Muscle of arm (tissue), 12 donors: ENCODE results near the gene FABP6. TPM values are rescaled to one million over a fixed set of nuclear protein-coding genes. Genes with fewer than 3 reads are reported as not detected.

Experiments
- DNase-seq: peaks from one replicate; pipeline ENCODE4 v3.0.0-alpha.2; 2013
- polyA plus RNA-seq, 12 donors: library from polyadenylated mRNA; unstranded; fragments of 120-200 nt; gene quantifications; one replicate each; pipeline ENCODE4 v1.2.1, GENCODE V29; 2013; ENCODE audit not compliant: insufficient read length in 12 of 12

Gene FABP6
- polyA plus RNA-seq, 12 donors, result 0.18 to 0.30 TPM; not detected in 10

DNA sequence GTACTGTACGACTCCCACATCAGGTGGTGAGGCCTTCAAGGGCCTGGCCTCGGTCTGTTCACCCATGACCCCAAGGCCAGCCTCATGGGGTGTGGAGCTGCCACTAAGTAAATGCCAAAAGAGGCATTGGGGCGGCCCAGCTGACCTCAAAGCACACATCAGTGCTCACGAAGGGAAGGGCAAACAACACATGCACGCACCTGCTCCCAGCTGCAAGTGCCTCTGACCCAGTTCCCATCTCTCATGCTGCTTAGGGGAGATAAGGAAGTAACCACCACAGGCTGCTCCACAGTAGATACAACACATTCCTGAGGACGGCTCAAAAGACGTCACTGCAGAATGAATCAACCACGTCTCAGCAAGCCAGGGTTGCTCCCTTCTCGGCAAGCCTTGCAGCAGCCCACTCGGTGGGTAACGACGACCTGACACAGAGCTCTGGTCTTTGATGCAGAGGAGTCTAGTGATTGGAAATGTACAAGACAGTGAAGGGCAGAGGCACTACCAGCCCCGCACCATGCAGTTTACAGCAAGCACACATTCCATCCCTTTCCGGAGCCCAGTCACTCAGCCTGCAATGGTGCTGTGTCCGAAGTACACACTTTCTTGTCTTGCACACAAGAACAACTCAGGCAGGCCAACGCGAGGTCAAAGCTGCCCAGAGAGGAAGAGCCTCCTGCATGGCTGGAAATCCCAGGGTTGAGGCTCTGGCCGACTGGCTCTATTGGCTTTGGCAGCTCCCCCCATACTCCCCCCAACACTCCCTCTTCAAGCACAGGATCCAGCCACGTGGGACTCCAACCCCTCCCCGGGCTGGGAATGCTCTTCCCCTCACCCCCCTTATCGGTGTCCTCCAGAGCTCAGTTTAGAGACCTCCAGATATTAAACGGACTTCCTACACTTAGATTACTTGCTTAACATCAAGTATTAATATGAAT lies 31.8 kb downstream of the FABP6 start:
- DNase-seq, result no peak

DNA sequence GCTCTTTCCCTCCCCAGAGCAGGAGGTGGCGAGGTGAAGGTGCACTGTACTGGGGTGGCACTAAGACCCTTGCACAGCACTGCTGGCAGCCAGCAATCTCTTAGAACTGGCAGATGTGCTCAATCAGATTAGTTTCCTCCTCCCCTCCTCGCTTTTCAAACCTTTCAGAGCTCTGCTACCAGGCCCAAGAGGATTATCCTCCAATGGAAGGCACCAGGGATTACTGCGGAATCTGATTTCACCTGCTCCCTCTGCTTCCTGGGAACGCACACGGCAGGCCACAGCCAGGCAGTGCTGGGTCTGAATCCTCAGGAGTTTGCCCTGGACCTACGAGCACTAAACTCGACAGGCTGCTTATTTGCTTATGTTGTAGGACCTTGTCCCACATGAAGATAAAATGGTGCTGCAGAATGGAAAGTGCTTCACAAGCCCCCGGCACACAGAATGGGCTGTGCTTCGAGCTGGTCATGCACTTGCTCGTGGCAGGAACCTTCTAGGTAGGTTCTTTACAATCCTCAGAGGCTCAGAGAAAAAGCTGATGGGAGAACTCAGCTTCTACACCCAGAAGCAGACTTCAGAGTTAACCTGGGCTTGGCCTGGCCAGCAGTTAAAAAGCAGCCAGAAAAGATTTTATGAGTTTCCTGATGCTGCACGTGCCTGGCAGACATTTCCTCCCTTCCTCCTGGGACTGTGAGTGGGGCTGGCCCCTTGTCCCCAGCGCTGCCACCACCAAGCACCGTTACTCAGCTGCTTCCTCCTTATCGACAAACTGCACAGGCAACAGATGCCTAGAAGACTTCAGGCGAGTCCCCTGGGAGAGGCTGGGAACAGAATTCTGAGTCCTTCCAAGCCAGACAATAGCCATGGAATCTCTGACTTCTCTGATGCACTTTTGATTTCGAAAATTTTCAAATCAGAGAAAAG lies 33.1 kb downstream of the FABP6 start:
- DNase-seq, result no peak

DNA sequence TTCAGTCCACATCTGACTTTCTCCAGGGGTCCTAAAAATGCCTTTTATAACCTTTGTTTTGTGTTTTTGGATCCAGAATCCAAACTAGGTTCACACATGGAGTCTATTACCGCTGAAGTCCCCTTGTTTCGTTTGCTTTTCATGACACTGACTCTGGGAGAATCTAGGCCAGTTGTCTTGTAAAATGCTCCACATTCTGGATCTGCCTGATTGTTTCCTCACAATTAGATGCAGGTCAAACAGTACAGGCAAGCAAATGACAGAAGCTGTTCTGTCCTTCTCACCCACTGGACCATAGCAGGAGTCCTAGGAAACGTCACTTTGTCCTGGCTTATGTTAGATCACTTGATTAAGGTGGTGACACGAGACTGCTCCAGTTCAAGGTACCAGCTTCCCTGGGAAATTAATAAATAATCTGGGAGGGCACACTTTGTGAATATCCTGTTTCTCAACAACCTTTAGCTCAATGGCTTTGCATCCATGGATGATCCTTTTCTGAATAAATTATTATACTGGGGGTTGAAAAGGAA lies 34.1 kb downstream of the FABP6 start:
- DNase-seq, result no peak

DNA sequence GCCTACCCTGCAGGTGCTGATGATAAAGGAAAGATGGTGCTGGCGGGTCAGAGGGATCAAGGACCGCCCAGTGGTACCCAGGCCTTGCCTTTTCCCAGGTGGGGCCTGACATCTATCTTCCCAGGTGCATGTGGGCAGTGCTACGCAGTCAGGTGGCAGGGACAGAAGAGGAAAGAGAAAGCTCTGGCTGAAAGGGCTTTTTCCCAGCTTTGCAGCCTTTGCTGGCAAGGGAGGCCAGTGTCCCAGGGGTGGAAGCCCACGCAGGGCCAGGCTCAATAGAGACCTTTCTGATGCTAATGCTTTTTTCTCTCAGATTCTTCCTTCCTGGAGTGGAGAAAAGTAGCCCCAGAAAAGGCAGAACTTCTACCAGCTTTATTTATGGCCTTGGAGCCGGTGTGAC lies 36.7 kb downstream of the FABP6 start:
- DNase-seq, result no peak

DNA sequence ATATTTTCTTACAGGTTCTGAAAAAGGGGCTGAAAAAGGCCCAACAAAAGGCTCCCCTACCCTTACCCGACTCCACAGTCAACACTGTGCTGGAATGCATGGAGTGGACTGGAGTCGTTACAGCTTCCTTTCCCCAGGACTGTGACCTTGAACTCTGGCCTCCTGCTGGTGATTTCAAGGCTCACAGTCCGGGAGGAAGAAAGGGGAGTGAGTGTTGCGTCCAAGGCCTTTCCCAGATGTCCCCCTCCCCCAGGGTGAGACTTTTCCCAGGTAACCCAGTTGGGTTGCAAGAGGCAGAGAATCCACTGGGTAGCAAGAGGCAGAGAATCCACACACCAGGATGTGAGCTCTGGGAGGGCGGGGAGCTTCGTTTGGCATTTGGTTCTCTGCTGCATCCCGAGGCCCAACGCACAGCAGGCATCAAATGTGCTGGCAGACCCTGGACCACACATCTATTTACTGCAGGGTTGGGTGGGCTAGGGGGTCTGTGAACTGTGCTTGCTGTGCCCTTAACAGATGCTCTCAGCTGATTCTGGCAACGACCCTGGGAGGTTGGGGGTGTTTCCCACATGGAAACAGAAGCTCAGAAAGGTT lies 37.5 kb downstream of the FABP6 start:
- no peak for DNase-seq

DNA sequence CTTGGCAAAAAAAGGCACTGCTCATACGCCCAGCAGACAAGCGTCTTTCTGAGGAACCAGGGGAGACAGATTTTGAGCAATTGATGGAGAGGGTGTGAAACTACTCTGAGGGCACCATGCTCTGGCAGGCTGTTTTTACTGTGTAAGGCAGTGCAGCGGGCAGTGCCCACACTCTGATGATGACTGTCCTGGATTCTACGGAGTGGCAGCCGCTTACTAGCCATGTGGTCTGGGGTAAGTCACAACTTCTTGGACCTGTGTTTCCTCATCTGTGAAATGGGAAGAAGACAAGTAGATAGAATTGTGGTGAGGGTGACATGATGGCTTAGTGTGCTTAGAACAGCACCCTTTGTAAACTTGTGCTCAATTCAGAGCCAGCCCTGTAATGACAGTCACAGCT lies 38.8 kb downstream of the FABP6 start:
- DNase-seq, result no peak

DNA sequence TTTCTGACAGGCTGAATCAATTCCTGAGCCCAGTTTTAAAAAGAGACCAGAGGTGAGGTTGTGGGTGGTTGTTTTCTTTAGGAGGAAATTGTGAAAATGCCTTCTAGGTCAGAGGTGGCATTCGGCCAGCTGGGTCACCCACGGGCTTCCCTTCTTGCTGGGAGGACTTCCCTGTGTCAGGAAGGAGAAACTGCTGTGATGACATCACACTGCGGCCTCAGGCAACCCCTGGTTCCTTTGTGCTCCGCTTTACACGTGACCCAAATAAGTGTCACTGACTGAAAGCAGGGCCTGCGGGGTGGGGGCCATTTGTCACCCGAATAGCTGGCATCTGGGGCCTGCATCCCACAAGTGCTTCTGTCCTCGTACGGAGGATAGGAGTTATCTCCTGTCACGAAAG lies 39.7 kb downstream of the FABP6 start:
- peak; percentile 27 for DNase-seq

DNA sequence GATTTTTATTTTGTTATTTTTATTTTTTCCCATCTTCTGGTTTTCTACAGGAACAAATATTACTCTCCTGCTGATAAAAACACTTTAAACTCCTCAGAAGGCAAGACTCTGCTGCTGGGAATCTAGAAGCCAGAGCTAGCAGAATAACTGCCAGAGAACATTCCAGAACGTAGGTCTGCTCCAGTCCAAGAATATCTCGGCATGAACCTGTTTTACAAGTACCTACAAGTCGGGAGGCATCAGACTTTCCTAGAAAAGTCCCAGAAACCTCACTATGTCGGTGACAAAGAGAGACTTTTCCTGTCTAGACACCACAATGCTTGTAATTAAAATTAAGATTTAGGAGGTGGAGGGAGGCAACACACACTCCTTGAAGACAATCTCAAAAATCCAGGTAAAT lies 41.4 kb downstream of the FABP6 start:
- DNase-seq, result no peak

DNA sequence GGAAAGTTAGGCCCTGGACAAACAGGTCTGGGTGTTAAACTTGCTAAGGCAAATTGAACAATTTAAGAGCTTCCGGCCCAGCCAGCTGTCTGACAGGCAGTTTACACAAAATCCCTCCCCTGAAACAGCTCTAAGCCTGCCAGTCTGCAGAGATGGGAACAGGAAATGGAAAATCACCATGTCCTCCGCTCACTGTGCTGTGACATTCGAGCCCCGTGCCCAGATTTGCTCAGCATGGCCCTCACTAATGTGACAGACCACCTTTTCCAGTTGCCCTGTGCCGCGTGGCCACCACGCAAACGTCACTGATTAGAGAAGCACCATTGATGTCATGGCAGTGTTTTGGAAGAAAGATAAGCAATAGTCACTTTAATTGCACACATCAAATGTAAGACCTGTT lies 42.1 kb downstream of the FABP6 start:
- DNase-seq, result no peak

DNA sequence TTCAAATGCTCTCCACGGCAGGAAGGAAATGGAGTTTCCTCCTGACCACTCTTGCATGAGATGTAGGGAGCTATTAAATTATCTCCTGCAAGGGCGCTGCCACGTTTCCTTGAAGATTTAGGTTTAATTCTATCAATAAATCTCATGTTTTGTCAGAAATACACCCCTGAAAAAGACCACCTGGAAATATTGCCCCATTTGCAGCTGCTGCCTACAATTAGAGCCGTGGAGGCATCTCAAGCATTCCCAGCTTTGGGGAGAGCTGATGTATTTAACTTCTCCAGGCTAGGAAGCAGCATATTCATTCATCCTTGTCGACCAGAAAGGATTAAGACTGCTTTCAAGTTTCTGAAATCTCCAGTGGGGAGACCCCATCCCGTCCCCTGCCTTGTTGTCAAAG lies 42.5 kb downstream of the FABP6 start:
- DNase-seq, result no peak

DNA sequence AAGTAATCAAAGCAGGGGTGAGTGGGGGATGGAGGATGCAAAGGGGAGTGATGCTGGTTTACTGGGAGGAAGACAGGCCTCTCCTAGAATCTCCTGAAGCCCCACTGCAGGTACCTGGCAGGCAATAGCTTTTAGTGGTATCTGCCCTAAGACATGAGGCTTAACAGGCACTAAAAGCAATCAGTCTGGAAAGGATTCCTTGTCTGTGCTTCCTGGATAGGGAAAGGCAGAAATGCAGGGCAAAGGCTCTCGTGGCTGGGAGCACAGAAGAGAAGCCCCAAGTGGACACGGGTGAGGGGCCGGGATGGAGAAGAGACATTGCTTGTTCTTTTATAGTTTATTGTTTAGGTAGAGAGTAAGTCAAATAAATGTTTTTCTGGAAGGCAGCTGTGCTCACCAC lies 43.0 kb downstream of the FABP6 start:
- DNase-seq, result no peak

DNA sequence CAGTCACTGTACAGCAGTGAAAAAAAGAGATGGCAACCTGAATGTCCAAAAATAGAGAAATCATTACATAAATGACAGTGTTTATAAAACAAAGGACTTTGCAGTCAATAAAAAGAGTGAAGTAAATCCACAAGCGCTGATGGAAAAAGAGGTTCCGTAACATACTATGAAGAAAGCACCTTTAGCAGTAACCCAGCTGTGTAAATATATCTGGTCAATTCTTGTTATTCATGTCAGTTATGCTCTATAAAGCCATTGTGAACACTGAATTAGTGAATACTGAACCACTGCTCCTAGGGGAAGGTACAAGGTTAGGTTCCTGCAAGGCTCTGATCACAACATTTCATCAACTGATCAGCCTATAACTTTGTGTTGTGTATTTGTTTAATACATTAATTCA lies 43.6 kb downstream of the FABP6 start:
- no peak for DNase-seq

DNA sequence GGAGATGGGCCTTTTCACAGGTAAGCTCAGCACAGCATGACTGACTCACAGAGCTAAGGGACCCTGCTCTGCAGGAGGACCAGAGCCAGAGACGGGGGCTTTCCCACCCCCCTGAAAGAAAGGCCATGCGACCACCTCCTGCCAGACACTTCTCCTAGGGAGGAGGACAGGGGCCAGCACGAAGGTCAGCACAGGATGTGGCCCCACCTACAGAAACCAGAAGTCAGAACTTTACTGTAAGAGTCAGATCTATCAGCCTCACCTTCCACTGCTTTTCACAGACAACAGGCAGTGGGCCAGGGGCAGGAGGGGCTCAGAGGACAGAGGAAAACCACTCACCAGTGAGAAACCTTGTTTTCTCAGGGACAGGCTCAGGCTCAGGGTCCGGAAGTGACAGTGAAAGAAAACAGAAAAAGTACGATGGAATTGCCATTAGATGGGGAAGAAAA lies 45.2 kb downstream of the FABP6 start:
- DNase-seq, result no peak

DNA sequence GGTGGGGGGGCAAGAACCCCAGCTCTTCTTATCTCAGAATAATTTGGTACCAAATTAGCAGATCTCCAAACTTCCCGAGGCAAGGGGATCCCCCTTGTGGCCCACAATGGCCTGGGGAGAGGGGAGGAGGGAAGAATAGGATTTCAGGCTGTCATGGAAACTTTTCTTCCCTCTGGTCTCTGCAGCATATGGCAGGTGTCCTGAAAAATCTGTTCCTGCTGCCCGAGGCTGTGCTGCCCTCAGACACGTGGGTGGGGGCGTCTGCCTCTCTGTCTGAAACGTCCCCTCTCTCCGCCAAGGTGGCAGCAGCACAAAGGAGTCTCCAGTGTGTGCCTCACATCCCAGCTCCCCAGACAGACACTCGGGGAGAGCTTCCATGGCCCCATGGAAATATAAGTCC lies 49.0 kb downstream of the FABP6 start:
- no peak for DNase-seq

DNA sequence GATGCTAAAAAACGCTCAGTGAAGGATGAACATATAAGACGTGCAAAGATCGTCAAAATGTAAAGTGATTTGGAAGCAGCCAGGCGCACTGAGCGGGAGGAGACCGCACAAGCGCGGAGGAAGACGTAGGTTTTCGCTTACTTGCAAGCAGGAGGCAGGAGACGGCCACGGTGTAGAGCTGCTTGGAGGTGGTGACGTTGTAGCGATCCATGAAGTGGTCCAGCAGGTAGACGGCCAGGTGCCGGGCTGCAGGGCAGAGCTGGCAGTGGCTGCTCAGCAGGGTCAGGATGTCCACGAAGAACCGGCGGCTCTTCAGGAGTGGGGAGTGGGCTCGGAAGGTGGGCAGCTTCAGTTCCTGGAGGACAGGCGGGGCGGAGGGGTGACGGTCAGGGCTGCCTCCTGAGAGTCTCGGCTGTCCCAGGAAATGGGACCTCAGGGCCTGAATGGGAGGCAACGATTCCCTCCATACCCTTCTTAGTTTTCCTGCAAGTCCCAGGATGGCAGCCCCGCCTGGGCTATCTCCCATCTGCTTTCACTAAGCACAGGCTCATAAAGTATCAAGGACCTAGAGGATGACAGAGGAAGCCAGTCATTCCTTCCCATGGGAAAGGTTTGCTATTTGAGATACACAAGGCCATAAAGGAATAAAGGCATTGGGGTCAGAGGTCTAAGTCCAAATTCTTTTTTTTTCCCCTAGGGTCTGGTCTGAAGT lies 51.2 kb downstream of the FABP6 start:
- no peak for DNase-seq

DNA sequence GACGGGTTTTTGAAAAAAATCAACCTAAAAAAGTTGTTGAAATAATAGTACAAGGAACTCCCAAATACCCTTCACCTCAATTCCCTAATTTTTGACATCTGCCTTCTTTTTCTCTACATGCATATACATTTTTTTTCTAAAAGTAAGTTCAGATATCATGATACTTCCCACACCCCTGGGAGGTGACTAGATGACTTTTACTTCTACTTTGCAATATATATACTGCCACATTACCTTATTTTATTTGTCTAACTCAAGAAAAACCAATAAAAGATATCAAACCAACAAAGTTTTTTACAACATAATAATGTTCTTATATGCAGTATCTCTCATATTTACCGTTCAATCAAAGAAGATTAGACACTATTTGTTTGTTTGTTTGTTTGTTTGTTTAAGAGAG lies 52.0 kb downstream of the FABP6 start:
- no peak for DNase-seq

DNA sequence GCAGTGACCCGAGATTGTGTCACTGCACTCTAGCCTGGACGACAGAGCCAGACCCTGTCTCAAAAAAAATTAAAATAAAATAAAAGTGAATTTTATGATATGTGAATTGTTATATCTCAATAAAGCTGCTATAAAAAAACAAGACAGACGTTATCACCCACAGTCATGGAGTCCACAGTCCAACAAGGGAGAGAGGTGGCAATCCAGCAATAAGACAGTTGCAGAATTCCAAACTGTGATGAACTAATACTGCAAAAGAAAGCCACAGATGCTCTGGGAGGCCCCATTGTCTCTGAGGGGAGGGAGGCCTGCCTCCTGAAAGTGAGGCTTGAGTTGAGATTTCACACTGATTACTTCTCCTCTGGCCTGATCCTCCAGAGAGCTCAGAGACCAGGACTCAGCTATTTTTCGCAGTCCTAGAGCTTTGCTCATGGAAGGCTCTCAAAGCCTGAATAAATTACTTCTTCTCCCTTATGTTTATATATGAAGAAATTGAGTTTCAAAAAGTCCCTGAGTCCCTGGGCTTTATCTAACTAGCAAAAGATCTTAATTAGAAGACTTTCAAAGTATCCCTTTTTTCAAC lies 55.1 kb downstream of the FABP6 start:
- DNase-seq, result no peak

DNA sequence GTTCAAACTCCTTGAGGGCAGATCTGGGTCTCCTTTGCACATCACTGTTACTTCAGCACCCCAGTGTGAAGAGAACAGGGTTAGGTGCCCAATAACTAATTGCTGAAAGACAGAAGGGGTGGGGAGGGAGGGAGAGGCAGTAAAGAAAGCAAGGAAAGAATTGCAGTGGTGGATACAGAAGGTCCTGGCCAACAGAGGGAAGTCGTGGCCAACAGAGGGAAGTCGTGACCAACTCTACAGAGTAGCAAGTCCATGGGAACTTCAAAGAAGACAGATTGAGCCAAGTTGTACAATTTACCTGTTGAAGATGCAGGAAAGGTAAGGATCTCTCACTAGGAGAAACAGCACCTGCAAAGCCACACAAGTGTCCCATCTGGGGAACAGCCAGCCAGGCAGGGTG lies 56.0 kb downstream of the FABP6 start:
- no peak for DNase-seq

DNA sequence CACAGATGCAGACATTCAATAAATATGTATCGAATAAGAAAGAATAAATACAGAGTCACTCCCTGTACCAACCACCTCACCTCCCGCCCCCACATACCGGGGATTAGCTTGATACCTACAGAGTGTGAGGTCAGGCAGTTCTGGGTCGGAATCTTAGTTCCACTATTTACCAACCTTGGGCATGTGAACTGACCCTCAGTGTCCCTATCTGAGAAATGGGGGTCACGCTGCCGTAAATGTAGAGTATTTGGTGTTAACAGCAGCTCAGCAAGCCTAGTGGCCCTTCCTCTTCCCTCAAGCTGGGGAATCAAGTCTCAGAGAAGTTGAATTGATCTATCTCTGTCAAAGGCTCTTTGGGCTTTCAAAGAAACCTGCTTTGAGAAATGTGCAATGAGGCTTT lies 57.6 kb downstream of the FABP6 start:
- no peak for DNase-seq

DNA sequence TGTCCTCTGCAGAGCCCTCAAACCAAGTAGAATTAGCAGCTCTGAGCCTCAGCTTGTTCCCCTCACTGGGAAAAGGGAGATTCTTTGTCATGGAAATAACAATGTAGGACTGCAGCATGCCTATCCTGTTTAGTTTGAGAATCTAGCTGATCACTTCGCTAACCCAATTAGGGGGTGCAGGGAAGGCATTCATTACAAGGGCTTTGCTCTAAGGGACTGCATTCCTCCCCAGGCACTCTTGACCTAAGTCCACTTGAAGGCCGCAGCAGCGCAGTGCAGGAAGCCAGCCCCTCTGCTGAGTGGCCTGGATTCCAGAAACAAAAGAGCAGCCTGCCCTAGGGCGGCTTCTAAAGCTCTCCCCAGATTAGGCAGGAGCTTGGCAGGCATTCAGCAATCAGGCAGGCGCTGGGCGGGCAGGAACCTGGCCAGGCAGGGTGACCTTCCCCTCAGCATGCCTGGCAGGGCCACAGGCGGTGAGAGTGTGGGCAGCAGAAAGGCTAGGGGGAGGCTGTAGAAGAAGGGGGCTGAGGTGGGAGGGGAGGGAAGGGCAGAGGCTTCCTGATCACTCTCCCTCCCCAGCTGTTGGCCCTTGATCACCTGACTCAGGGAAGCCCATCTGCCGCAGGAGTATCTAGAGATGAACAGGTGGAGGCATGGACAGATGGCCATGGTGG lies 58.2 kb downstream of the FABP6 start:
- no peak for DNase-seq
